Embryonic facial prominence (tissue), 1 donor: ENCODE results near the gene FOSB.
"Not testable (repeated sequence)": the region's sequence is repeated elsewhere in the genome, so short reads cannot be mapped to it uniquely, and the experiment has no call there.

Experiments used
- DNase-seq: peaks from one replicate; pipeline ENCODE4 v3.0.0-alpha.2; 2016; ENCODE audit errors: extremely low spot score

Gene FOSB

GRCh38 chr19:45506246-45506988, 38.6 kb downstream of the FOSB start:
- DNase-seq, result peak; percentile 72

GRCh38 chr19:45506989-45507871, 39.4 kb downstream of the FOSB start, which contains the start of gene VASP:
Gene VASP (plus strand): TSS chr19:45507479. CDS start chr19:45507772, 293 bp downstream.
- DNase-seq, result peak; percentile 58

GRCh38 chr19:45507872-45508416, 40.1 kb downstream of the FOSB start:
- DNase-seq, result no peak

- DNase-seq, result no peak
Measured at GRCh38 chr19:45508417-45508860, 40.6 kb downstream of the FOSB start.

GRCh38 chr19:45508861-45509691, 41.3 kb downstream of the FOSB start:
- DNase-seq, result no peak

- no peak for DNase-seq
Measured at GRCh38 chr19:45509692-45510015, 41.9 kb downstream of the FOSB start.

GRCh38 chr19:45510352-45510751, 42.6 kb downstream of the FOSB start:
- not testable (repeated sequence) for DNase-seq

GRCh38 chr19:45511074-45511473, 43.3 kb downstream of the FOSB start:
- DNase-seq, result no peak

GRCh38 chr19:45512881-45513483, 45.2 kb downstream of the FOSB start:
- DNase-seq, result no peak

- DNase-seq, result no peak
Measured at GRCh38 chr19:45514376-45515051, 46.7 kb downstream of the FOSB start.

GRCh38 chr19:45515081-45515624, 47.4 kb downstream of the FOSB start:
- DNase-seq, result no peak

- DNase-seq, result no peak
Measured at GRCh38 chr19:45515807-45516401, 48.1 kb downstream of the FOSB start.

- DNase-seq, result no peak
Measured at GRCh38 chr19:45517238-45517637, 49.4 kb downstream of the FOSB start.

- DNase-seq, result no peak
Measured at GRCh38 chr19:45517641-45518468, 50.1 kb downstream of the FOSB start.

GRCh38 chr19:45518469-45518826, 50.7 kb downstream of the FOSB start:
- no peak for DNase-seq

GRCh38 chr19:45522010-45522941, 54.5 kb downstream of the FOSB start:
- no peak for DNase-seq

GRCh38 chr19:45523642-45524256, 56.0 kb downstream of the FOSB start:
- DNase-seq, result peak; percentile 84
